DMS 273 treated with DMSO at 0.1 percent for 48 hours (cell line): Measurements from ENCODE around the gene LMX1A.

Source experiments
- DNase-seq: peaks from one replicate; lab custom pipeline; 2025; lab: John Stamatoyannopoulos, UW

The LMX1A gene

GRCh38 chr1:165265196-165265838, 91.2 kb downstream of the LMX1A start:
- no peak for DNase-seq

GRCh38 chr1:165259706-165260428, 96.6 kb downstream of the LMX1A start:
- DNase-seq: no peak

GRCh38 chr1:165259236-165259635, 97.3 kb downstream of the LMX1A start:
- DNase-seq: no peak

GRCh38 chr1:165257969-165258459, 98.5 kb downstream of the LMX1A start:
- peak; percentile 88 for DNase-seq

GRCh38 chr1:165254896-165255625, 101.5 kb downstream of the LMX1A start:
- DNase-seq: no peak

- peak; percentile 47 for DNase-seq
Measured at GRCh38 chr1:165254376-165254775, 102.1 kb downstream of the LMX1A start.

GRCh38 chr1:165253818-165254254, 102.7 kb downstream of the LMX1A start:
- no peak for DNase-seq

GRCh38 chr1:165248969-165249571, 107.4 kb downstream of the LMX1A start:
- DNase-seq: no peak

GRCh38 chr1:165241952-165242351, 114.6 kb downstream of the LMX1A start:
- DNase-seq: no peak

- no peak for DNase-seq
Measured at GRCh38 chr1:165241321-165241720, 115.2 kb downstream of the LMX1A start.

- no peak for DNase-seq
Measured at GRCh38 chr1:165240492-165240891, 116.0 kb downstream of the LMX1A start.

GRCh38 chr1:165239873-165240272, 116.6 kb downstream of the LMX1A start:
- DNase-seq: no peak

- DNase-seq: peak; percentile 91
Measured at GRCh38 chr1:165235777-165236291, 120.7 kb downstream of the LMX1A start.

- peak; percentile 12 for DNase-seq
Measured at GRCh38 chr1:165235155-165235776, 121.2 kb downstream of the LMX1A start.

- DNase-seq: no peak
Measured at GRCh38 chr1:165234149-165234548, 122.4 kb downstream of the LMX1A start.

GRCh38 chr1:165228676-165229075, 127.8 kb downstream of the LMX1A start:
- no peak for DNase-seq

- no peak for DNase-seq
Measured at GRCh38 chr1:165228111-165228655, 128.3 kb downstream of the LMX1A start.

- DNase-seq: no peak
Measured at GRCh38 chr1:165226326-165226725, 130.2 kb downstream of the LMX1A start.

GRCh38 chr1:165225650-165226049, 130.9 kb downstream of the LMX1A start:
- DNase-seq: no peak

GRCh38 chr1:165225062-165225461, 131.5 kb downstream of the LMX1A start:
- DNase-seq: no peak

GRCh38 chr1:165224504-165224903, 132.0 kb downstream of the LMX1A start:
- no peak for DNase-seq
